Measurements from ENCODE around the gene ADGRA3. TPM values are rescaled to one million over a fixed set of nuclear protein-coding genes. Genes with fewer than 3 reads are reported as not detected.

Gene ADGRA3
- total and polyA plus RNA-seq, 2 of the 13 experiments (the other 11 are each of a cell fraction or from before 2014, with no cell fraction given): 32.2 to 40.8 TPM

DNA sequence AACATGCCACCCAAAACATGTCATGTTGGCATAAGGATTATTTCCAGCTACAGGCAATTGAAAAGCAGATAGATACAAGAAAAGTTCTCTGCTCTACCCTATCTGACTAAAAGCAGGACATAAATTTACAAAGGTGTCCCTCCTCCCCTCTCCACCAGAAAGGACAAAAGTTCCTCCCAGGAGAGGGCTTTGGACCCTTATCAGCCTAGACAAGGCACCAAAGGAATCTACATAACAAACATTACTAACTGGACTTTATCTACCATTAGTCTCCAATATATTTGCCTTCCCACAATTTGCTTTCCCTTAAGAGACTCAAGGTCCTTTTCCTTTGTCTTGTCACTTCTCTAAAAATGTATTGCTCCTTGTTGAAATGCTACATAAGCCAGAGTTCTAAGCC, 55.6 kb downstream of the ADGRA3 start (continued):
- TF ChIP-seq KLF15 (CRISPR knock-in tag; IDR thresholded peaks at IDR 0.05; ENCODE audit: borderline replicate concordance) (no peak), ZNF136 (CRISPR knock-in tag; IDR thresholded peaks at IDR 0.05; ENCODE audit: low read depth) (no peak), USF2 (IDR thresholded peaks at IDR 0.05; ENCODE audit: low read depth, low read length) (no peak), USF2 (CRISPR knock-in tag; IDR thresholded peaks at IDR 0.05; ENCODE audit: borderline replicate concordance) (no peak), ZNF607 (CRISPR knock-in tag; IDR thresholded peaks at IDR 0.05; ENCODE audit: borderline replicate concordance) (no peak), CEBPG (CRISPR knock-in tag; IDR thresholded peaks at IDR 0.05) (no peak), SMAD9 (CRISPR knock-in tag; IDR thresholded peaks at IDR 0.05) (no peak), GATA4 (IDR thresholded peaks at IDR 0.05; ENCODE audit: borderline replicate concordance, low read depth) (0 out of 2 replicates have a peak, but pooled peaks have one; percentile 33), RBM22 (optimal IDR thresholded peaks at IDR 0.05; ENCODE audit: low read length) (no peak), ASH2L (IDR thresholded peaks at IDR 0.05; ENCODE audit: insufficient read length, low read depth, low read length) (peak; percentile 34), NCOA2 (CRISPR knock-in tag; IDR thresholded peaks at IDR 0.05) (peak; percentile 66), AKAP8 (CRISPR knock-in tag; IDR thresholded peaks at IDR 0.05) (no peak), SOX6 (IDR thresholded peaks at IDR 0.05) (no peak), SOX6 (CRISPR knock-in tag; IDR thresholded peaks at IDR 0.05) (peak; percentile 87), ZKSCAN5 (CRISPR knock-in tag; IDR thresholded peaks at IDR 0.05) (no peak), POLR2G (IDR thresholded peaks at IDR 0.05; ENCODE audit: low read depth, low read length) (no peak), POLR2AphosphoS2 (IDR thresholded peaks at IDR 0.05; ENCODE audit: low read depth, low read length) (no peak), ETV5 (CRISPR knock-in tag; IDR thresholded peaks at IDR 0.05; ENCODE audit: borderline replicate concordance) (no peak), SSRP1 (CRISPR knock-in tag; IDR thresholded peaks at IDR 0.05) (no peak), SP2 (CRISPR knock-in tag; IDR thresholded peaks at IDR 0.05) (no peak), ZNF780A (CRISPR knock-in tag; IDR thresholded peaks at IDR 0.05) (no peak), HHEX (CRISPR knock-in tag; IDR thresholded peaks at IDR 0.05) (no peak), PAWR (CRISPR knock-in tag; IDR thresholded peaks at IDR 0.05; ENCODE audit: borderline replicate concordance) (no peak)
- TF ChIP-seq, protein P1, sequence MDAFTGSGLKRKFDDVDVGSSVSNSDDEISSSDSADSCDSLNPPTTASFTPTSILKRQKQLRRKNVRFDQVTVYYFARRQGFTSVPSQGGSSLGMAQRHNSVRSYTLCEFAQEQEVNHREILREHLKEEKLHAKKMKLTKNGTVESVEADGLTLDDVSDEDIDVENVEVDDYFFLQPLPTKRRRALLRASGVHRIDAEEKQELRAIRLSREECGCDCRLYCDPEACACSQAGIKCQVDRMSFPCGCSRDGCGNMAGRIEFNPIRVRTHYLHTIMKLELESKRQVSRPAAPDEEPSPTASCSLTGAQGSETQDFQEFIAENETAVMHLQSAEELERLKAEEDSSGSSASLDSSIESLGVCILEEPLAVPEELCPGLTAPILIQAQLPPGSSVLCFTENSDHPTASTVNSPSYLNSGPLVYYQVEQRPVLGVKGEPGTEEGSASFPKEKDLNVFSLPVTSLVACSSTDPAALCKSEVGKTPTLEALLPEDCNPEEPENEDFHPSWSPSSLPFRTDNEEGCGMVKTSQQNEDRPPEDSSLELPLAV (CRISPR knock-in tag; conservative IDR thresholded peaks at IDR 0.05; ENCODE audit: low read depth): no peak
